Activated CD4-positive, alpha-beta T cell treated with anti-CD3 and anti-CD28 coated beads for 1 hour (primary cell): Measurements from ENCODE around the gene EN2.

ENCODE experiments used
- DNase-seq: peaks from one replicate; pipeline ENCODE4 v3.0.0-alpha.2; 2020

The EN2 gene

DNA sequence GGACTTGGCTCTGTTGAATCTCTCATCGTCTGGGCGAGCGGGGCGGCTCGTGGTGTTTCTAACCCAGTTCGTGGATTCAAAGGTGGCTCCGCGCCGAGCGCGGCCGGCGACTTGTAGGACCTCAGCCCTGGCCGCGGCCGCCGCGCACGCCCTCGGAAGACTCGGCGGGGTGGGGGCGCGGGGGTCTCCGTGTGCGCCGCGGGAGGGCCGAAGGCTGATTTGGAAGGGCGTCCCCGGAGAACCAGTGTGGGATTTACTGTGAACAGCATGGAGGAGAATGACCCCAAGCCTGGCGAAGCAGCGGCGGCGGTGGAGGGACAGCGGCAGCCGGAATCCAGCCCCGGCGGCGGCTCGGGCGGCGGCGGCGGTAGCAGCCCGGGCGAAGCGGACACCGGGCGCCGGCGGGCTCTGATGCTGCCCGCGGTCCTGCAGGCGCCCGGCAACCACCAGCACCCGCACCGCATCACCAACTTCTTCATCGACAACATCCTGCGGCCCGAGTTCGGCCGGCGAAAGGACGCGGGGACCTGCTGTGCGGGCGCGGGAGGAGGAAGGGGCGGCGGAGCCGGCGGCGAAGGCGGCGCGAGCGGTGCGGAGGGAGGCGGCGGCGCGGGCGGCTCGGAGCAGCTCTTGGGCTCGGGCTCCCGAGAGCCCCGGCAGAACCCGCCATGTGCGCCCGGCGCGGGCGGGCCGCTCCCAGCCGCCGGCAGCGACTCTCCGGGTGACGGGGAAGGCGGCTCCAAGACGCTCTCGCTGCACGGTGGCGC, at the start of gene EN2:
TSS of gene EN2 (plus strand) at position 19 of the 767 bp plus-strand sequence. CDS start at position 268, 249 bp downstream.
- no peak for DNase-seq

- DNase-seq: no peak
Measured at GRCh38 chr7:155408651-155409586, 49.0 kb upstream of the EN2 start.

GRCh38 chr7:155409980-155410379, 47.9 kb upstream of the EN2 start:
- no peak for DNase-seq

DNA sequence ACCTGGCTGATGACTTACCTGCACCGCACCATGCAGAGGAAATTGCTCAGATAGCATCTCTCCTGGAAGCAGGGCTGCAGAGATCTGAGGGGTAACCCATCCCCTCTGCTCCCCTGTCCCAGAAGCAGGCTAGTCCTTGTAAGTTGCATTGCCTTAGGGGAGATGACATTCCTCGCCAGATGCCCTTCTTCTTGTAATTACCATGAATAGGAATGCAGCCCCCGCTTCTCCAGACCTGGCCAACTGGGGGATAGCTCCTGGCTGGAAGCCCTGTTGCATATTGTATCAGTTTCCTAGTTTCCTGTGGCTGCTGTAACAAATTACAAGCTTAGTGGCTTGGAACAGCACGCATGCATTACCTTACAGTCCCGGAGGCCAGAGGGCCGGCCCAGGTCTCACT, 47.5 kb upstream of the EN2 start:
- DNase-seq: no peak

- DNase-seq: no peak
Measured at GRCh38 chr7:155411718-155412415, 46.1 kb upstream of the EN2 start.

DNA sequence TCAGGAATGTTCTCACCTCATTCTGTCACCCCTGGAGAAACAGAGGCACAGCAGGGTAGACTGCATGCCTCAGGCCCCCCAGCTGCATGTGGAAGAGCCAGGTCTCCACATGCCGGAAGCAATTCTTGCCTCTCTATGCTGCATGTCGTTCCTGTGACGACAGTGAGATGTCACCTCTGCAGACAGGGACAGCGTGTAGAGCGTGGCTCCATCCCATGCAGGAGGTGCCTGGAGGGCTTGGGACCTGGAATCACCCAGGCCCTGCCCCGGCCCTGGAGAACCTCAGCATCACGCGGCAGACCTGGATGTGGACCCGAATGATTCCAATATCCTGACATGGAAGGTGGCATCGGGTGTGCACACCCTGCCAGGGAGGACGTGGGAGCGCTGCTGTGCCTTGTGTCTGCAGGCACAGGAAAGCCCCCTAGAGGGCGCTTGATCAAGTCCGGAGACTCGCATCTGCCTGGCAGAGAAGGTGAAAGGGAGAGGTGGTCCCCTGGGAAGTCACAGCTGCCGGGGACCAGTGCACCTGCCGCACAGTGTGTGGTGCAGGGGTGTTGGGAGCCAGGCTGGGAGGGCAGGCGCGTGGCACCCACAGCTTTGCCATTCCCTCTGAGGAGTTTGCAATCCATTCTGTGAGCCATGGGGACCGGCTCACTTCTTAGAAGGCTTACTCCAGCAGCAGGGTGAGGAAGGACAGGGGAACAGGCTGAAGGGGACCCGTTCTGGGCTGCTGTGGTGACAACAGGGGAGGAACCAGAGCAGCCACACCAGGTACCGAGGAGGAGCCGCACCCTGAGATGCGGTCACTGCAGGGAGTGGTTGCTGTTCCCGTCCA, 45.3 kb upstream of the EN2 start:
- peak; percentile 18 for DNase-seq

DNA sequence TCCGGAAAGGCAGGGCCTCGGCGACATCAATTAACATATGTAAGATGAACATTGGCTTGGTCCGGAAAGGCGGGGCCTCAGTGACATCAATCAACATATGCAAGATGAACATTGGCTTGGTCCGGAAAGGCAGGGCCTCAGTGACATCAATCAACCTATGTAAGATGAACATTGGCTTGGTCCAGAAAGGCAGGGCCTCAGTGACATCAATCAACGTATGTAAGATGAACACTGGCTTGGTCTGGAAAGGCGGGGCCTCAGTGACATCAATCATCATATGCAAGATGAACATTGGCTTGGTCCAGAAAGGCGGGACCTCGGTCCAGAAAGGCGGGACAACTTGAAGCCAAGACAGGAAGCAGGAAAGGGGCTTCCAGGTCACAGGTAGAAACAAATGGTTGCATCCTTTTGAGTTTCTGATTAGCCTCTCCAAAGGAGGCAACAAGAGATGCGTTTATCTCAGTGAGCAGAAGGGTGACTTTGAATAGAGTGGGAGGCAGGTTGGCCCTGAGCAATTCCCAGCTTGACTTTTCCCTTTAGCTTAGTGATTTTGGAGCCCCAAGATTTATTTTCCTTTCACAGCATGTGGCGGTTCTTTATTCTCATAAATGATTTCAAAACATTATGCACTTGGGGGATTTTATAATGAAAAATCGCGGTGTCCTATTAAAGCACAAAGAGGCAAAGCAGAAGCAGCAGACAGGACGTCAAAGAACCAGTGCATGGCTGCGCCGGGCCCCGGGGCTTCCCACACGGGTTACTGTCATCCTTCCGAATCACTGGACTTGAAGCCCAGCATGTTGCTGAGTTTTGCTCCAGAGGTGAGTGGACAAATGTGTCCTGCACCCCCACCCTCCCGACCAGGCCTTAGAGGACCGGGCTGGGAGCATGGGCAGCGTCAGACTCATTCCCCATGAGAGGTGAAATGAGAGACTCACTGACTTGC, 43.1 kb upstream of the EN2 start:
- no peak for DNase-seq

GRCh38 chr7:155416646-155417380, 41.1 kb upstream of the EN2 start:
- no peak for DNase-seq

GRCh38 chr7:155418304-155418703, 39.6 kb upstream of the EN2 start:
- no peak for DNase-seq

DNA sequence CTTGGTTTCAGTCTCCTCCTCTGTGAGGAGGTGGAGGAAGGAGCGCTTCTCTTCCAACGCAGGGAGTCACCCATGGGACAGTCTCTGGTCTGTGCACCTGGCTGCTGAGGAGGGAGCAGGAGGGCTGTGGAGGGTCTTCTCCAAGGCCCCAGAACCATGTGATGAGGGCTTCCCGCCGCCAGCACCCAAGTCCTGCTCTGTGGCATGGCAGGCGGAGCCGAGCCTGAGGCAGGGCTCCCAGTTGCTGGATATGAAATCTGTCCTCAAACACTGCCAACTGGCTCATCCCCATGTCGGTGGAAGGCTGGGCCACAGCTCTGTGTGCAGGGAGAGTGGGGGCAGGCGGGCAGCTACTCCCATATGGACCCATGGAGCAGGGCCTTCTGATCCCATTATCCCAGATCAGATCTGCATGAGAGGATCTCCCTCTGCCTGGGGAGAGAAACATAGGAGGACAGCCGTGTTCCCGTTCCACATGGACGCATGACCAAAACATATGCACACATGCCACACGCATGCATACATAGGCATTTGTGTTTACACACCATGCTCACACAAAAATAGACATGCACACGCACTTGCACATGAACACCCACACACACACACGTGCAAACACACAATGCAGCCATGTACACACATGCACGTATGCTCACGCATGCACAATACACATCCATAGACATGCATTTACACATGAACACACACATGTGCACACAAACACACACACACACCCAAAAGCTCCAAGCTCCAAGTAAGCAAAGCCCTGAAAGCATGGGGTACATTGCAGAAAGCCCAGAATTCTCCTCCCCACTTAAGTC, 38.8 kb upstream of the EN2 start:
- DNase-seq: no peak

DNA sequence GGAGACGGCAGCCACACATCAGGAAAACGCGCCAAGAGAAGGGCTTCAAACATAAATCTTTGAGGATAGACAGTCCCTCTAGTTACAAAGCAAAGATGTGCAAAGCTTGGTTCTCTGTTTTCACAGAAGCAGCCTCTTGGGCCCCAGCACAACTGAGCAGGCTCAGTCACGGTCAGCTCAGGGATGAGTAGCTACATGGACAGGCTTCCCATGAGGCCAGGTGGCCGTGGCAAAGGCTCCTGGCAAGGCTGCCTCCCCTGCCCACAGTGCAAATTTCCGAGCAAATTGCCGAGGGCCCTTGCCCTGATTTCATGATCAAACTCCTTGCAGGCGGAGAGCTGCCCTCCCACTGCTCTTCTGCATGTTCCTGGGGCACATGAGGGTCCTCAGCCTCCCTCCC, 37.8 kb upstream of the EN2 start:
- no peak for DNase-seq

DNA sequence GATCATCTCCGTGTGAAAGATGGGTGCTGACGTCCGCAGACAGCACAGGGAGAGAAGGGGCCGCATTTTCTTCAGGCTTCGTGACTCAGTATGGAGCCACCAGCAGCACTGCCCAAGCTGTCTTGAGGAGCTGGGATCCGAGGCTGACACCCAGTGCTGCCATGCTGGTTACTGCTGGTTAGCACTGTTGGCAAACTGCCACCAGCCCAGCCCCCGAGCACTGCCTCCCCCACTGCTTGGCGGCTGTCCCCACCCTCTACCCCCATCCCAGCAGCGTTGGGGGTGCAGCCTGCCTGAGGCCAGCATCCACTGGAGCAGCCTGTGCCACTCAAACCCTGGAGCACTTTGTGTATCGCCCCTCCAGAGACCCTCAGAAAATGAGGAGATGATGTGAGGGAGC, 35.8 kb upstream of the EN2 start:
- no peak for DNase-seq

DNA sequence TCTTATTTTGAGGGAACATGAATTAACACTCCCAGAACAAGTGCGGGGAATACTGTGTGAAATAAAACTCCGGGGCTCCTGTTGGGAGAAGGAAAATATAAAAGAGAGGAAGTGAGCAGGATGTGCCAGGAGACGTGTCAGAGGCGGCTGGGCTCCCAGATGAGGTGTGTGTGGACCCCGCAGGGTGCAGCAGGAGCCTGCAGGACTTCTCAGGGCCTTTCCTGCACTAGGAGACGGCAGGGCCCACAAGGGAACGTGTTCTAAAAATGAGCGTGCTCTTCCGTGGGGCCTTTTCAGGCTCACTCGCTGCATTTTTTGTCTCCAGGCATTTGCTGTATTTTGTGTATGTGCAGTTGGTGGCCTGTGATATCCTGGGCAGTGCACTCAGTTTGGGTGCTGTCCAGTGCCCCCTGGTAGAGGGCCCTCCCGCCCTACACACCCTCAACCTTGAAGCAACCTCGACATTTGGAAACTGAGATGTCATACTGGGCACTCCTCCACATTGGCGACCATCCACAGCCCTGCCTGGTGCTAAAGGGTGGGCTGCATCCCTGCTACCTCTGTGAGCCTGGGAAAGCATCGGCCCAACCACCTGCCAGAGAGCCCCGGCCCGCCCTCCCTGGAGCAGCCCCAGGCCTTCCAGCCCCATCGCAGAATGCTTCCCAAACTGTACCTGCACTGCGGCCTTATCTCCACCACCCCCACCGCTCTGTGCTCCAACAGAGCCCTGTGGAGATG, 35.2 kb upstream of the EN2 start:
- no peak for DNase-seq

GRCh38 chr7:155423337-155424285, 34.3 kb upstream of the EN2 start:
- DNase-seq: no peak

- DNase-seq: no peak
Measured at GRCh38 chr7:155424301-155425010, 33.5 kb upstream of the EN2 start.

GRCh38 chr7:155425011-155425340, 33.0 kb upstream of the EN2 start:
- no peak for DNase-seq

- DNase-seq: no peak
Measured at GRCh38 chr7:155425887-155426286, 32.0 kb upstream of the EN2 start.
